H1 (cell line): ENCODE data around the gene GALNT1. TPM values are rescaled to one million over a fixed set of nuclear protein-coding genes. Genes with fewer than 3 reads are reported as not detected.

Experiments used
- CTCF ChIA-PET: fragments of 300-600 bp; sonication (Branson Sonifier 250); formaldehyde crosslinking; loops from one replicate; lab custom pipeline; 2021; ENCODE audit not compliant: partially characterized antibody; lab: Charles Lee
- POLR2A ChIA-PET: fragments of 300-600 bp; sonication (Branson Sonifier 250); formaldehyde crosslinking; loops from one replicate; lab custom pipeline; 2021; ENCODE audit warnings: inconsistent platforms; ENCODE audit not compliant: partially characterized antibody; lab: Charles Lee
- DNase-seq, 2 experiments: peaks; one replicate each; pipeline versions ENCODE4 v3.0.0 to v3.0.0-alpha.2; 2010 to 2022; ENCODE audit warnings: low spot score in 2 of 2, low read depth in 1 of 2, mixed read lengths in 1 of 2
- FAIRE-seq: peaks from 2 replicates; lab custom pipeline; 2011; peaks lifted over from hg19 to GRCh38; lab: Jason Lieb, UNC
- H2AFZ ChIP-seq: 2 replicates; pipeline ENCODE4 v1.8.1; 2012; ENCODE audit warnings: low read length, inconsistent platforms
- H2AK5ac ChIP-seq: 2 replicates; pipeline ENCODE4 v1.6.1; 2013; ENCODE audit warnings: low read depth, low read length
- H2BK120ac ChIP-seq: replicated peaks from 2 replicates; pipeline ENCODE3; 2013; ENCODE audit warnings: low read depth, low read length, inconsistent platforms
- H2BK12ac ChIP-seq: 2 replicates; pipeline ENCODE4 v1.6.1; 2013; ENCODE audit warnings: low read depth, low read length
- H2BK15ac ChIP-seq: 2 replicates; pipeline ENCODE4 v1.6.1; 2013; ENCODE audit warnings: low read length
- H2BK20ac ChIP-seq: 2 replicates; pipeline ENCODE4 v1.6.1; 2013; ENCODE audit warnings: low read length
- H2BK5ac ChIP-seq: 2 replicates; pipeline ENCODE4 v1.6.1; 2013; ENCODE audit warnings: low read depth, low read length
- H3K14ac ChIP-seq: 2 replicates; pipeline ENCODE4 v1.6.1; 2013; ENCODE audit warnings: inconsistent platforms; ENCODE audit not compliant: insufficient read length
- H3K18ac ChIP-seq: 2 replicates; pipeline ENCODE4 v1.6.1; 2013; ENCODE audit warnings: low read length; ENCODE audit errors: extremely low read depth
- H3K23ac ChIP-seq: 2 replicates; pipeline ENCODE4 v1.6.1; 2013; ENCODE audit warnings: inconsistent platforms; ENCODE audit not compliant: insufficient read length
- H3K23me2 ChIP-seq: 2 replicates; pipeline ENCODE4 v1.6.1; 2013; ENCODE audit warnings: low read depth, low read length
- H3K27ac ChIP-seq: 2 replicates; pipeline ENCODE4 v1.6.1; 2011; ENCODE audit warnings: low read depth, low read length, inconsistent platforms
- H3K27me3 ChIP-seq, 4 experiments: replicated peaks in 1 of 4; 1 replicate in 1 of 4; 2 replicates in 3 of 4; pipeline versions ENCODE4 v1.6.1 to v1.8.1; 2011 to 2013; ENCODE audit warnings: low read length in 3 of 4, mild to moderate bottlenecking in 3 of 4, inconsistent platforms in 2 of 4, mixed read lengths in 2 of 4, moderate library complexity in 1 of 4; ENCODE audit not compliant: control insufficient read depth in 3 of 4, insufficient read depth in 3 of 4; ENCODE audit errors: extremely low read depth in 1 of 4
- H3K36me3 ChIP-seq, 4 experiments: 2 replicates each; pipeline versions ENCODE4 v1.6.1 to v1.8.1; 2011 to 2013; ENCODE audit warnings: mild to moderate bottlenecking in 4 of 4, low read length in 3 of 4, moderate library complexity in 2 of 4, control low read depth in 1 of 4, inconsistent platforms in 1 of 4; ENCODE audit not compliant: insufficient read depth in 4 of 4, control insufficient read depth in 2 of 4
- H3K4ac ChIP-seq: replicated peaks from 2 replicates; pipeline ENCODE3; 2013; ENCODE audit warnings: low read length, low read depth, mixed read lengths, inconsistent platforms; ENCODE audit not compliant: insufficient read length
- H3K4me1 ChIP-seq, 4 experiments: replicated peaks in 1 of 4; 1 replicate in 1 of 4; 2 replicates in 3 of 4; pipeline versions ENCODE4 v1.6.1 to v1.8.1; 2011 to 2013; ENCODE audit warnings: low read length in 3 of 4, inconsistent platforms in 2 of 4, mixed read lengths in 1 of 4; ENCODE audit not compliant: insufficient read depth in 4 of 4, control insufficient read depth in 3 of 4
- H3K4me2 ChIP-seq, 2 experiments: 2 replicates each; pipeline versions ENCODE4 v1.6.1 to v1.8.1; 2011 to 2013; ENCODE audit warnings: low read depth in 2 of 2, low read length in 2 of 2, control low read depth in 1 of 2, inconsistent platforms in 1 of 2, mild to moderate bottlenecking in 1 of 2; ENCODE audit not compliant: insufficient read depth in 1 of 2
- H3K4me3 ChIP-seq, 4 experiments: fragments of 200-600, 300-600 bp in 1 of 4; sonication (generic), shearing (Covaris generic), sonication (Bioruptor Twin) in 1 of 4; 2 replicates each; pipeline versions ENCODE4 v1.5.1 to v1.8.1; 2011 to 2016; ENCODE audit warnings: low read length in 4 of 4, low read depth in 3 of 4, control low read depth in 2 of 4, inconsistent platforms in 2 of 4, mild to moderate bottlenecking in 2 of 4, mixed read lengths in 1 of 4, moderate library complexity in 1 of 4; ENCODE audit not compliant: insufficient read depth in 2 of 4; ENCODE audit errors: extremely low read depth in 1 of 4
- H3K56ac ChIP-seq: replicated peaks from 2 replicates; pipeline ENCODE3; 2013; ENCODE audit warnings: low read depth, mild to moderate bottlenecking, mixed read lengths, low read length, inconsistent platforms; ENCODE audit not compliant: insufficient read length
- H3K79me1 ChIP-seq: 2 replicates; pipeline ENCODE4 v1.6.1; 2013; ENCODE audit warnings: low read depth, low read length, control low read depth
- H3K79me2 ChIP-seq, 2 experiments: 2 replicates each; pipeline versions ENCODE4 v1.6.1 to v1.8.1; 2012 to 2013; ENCODE audit warnings: low read length in 2 of 2, mild to moderate bottlenecking in 2 of 2, inconsistent platforms in 1 of 2; ENCODE audit not compliant: insufficient read depth in 2 of 2, control insufficient read depth in 1 of 2
- H3K9ac ChIP-seq, 4 experiments: replicated peaks in 1 of 4; 1 replicate in 1 of 4; 2 replicates in 3 of 4; pipeline versions ENCODE4 v1.6.1 to v1.8.1; 2011 to 2013; ENCODE audit warnings: low read depth in 3 of 4, low read length in 3 of 4, control low read depth in 2 of 4, mild to moderate bottlenecking in 2 of 4, moderate library complexity in 2 of 4, inconsistent platforms in 1 of 4; ENCODE audit errors: extremely low read depth in 1 of 4
- H3K9me3 ChIP-seq, 2 experiments: 2 replicates each; pipeline versions ENCODE4 v1.6.1 to v1.8.1; 2012 to 2013; ENCODE audit warnings: mild to moderate bottlenecking in 2 of 2, moderate library complexity in 2 of 2, control low read depth in 1 of 2, inconsistent platforms in 1 of 2, low read depth in 1 of 2, low read length in 1 of 2, mixed read lengths in 1 of 2; ENCODE audit not compliant: insufficient read depth in 2 of 2
- H4K20me1 ChIP-seq, 2 experiments: replicated peaks in 1 of 2; 2 replicates each; pipeline versions ENCODE3 to v1.8.1; 2011 to 2013; ENCODE audit warnings: inconsistent platforms in 2 of 2, low read length in 2 of 2, mild to moderate bottlenecking in 1 of 2; ENCODE audit not compliant: insufficient read depth in 2 of 2, control insufficient read depth in 1 of 2
- H4K5ac ChIP-seq: 2 replicates; pipeline ENCODE4 v1.6.1; 2013; ENCODE audit warnings: low read length, low read depth, mixed read lengths, inconsistent platforms; ENCODE audit not compliant: insufficient read length
- H4K8ac ChIP-seq: 2 replicates; pipeline ENCODE4 v1.8.0; 2013; ENCODE audit warnings: mild to moderate bottlenecking, moderate library complexity, low read length, inconsistent platforms; ENCODE audit not compliant: insufficient read depth; ENCODE audit errors: extremely low read depth
- H4K91ac ChIP-seq: replicated peaks from 2 replicates; pipeline ENCODE3; 2013; ENCODE audit warnings: low read length, mixed read lengths, inconsistent platforms; ENCODE audit not compliant: insufficient read length
- CBX8 ChIP-seq: fragments of 300-800, 300-1000 bp; sonication (generic); IDR thresholded peaks from 2 replicates; pipeline ENCODE4 v1.7.1; 2016; ENCODE audit warnings: low read depth, low read length, borderline replicate concordance
- EGR1 ChIP-seq: IDR thresholded peaks from 2 replicates; pipeline ENCODE4 v1.6.1; 2011; ENCODE audit warnings: low read depth, low read length, borderline replicate concordance
- EP300 ChIP-seq, 2 experiments: IDR thresholded peaks; 1 replicate in 1 of 2; 2 replicates in 1 of 2; pipeline ENCODE4 v1.6.1; 2011 to 2012; ENCODE audit warnings: low read depth in 2 of 2, low read length in 2 of 2, mild to moderate bottlenecking in 2 of 2, borderline replicate concordance in 1 of 2, inconsistent platforms in 1 of 2, moderate library complexity in 1 of 2
- NANOG ChIP-seq: IDR thresholded peaks from 2 replicates; pipeline ENCODE4 v1.6.1; 2011; ENCODE audit warnings: low read length, low read depth, mild to moderate bottlenecking, inconsistent platforms; ENCODE audit not compliant: insufficient read depth, poor library complexity, severe bottlenecking
- POU5F1 ChIP-seq: IDR thresholded peaks from 2 replicates; pipeline ENCODE4 v1.6.1; 2011; ENCODE audit warnings: low read depth, mild to moderate bottlenecking, low read length, moderate library complexity
- RNF2 ChIP-seq: fragments of 200-900, 300-1000 bp; sonication (generic); IDR thresholded peaks from 2 replicates; pipeline ENCODE4 v1.7.1; 2016; ENCODE audit warnings: borderline replicate concordance, low read depth, mild to moderate bottlenecking, antibody characterized with exemption, low read length; ENCODE audit not compliant: poor library complexity, severe bottlenecking; ENCODE audit errors: missing control alignments
- SIN3A ChIP-seq, 2 experiments: IDR thresholded peaks in 1 of 2; conservative IDR thresholded peaks in 1 of 2; 2 replicates each; pipeline ENCODE4 v1.6.1; 2011 to 2012; ENCODE audit warnings: low read length in 2 of 2, improper control_type of control experiment in 1 of 2, low read depth in 1 of 2, mild to moderate bottlenecking in 1 of 2
- SIRT6 ChIP-seq: IDR thresholded peaks from one replicate; pipeline ENCODE4 v1.7.1; 2012; ENCODE audit warnings: low read length, inconsistent platforms
- SP1 ChIP-seq: IDR thresholded peaks from 2 replicates; pipeline ENCODE4 v1.6.1; 2011; ENCODE audit warnings: low read depth, low read length
- SP4 ChIP-seq: IDR thresholded peaks from 2 replicates; pipeline ENCODE4 v1.6.1; 2012; ENCODE audit warnings: low read length, inconsistent platforms
- TBP ChIP-seq: IDR thresholded peaks from 2 replicates; pipeline ENCODE4 v1.6.1; 2011; ENCODE audit warnings: low read depth, low read length, improper control_type of control experiment
- WGBS, 2 experiments: shearing (Covaris generic) in 1 of 2; methylation state at CpG; one replicate each; pipeline versions ENCODE4 v1.1.6 to v1.1.7; 2013 to 2015; ENCODE audit warnings: low lambda C conversion rate in 2 of 2, mixed read lengths in 2 of 2, inconsistent platforms in 1 of 2, low coverage in 1 of 2, missing lambda C conversion rate in 1 of 2; ENCODE audit not compliant: insufficient replicate concordance in 2 of 2, insufficient coverage in 1 of 2, insufficient read length in 1 of 2; ENCODE audit errors: extremely low coverage in 1 of 2, missing lambda C conversion rate in 1 of 2; 5-methylcytosine and 5-hydroxymethylcytosine counted together
- polyA plus RNA-seq, 7 experiments: library from polyadenylated mRNA; depleted of rRNA in 3 of 7; stranded (reverse) in 5 of 7; unstranded in 2 of 7; fragments of >200 nt in 5 of 7; fragments of 200-250 nt in 2 of 7; gene quantifications; 1 replicate in 5 of 7; 2 replicates in 1 of 7; 4 replicates in 1 of 7; pipeline versions ENCODE4 v1.2.1 to v1.2.3, GENCODE V29; 2011 to 2013; ENCODE audit warnings: missing spikeins in 2 of 7, mixed read lengths in 2 of 7
- total RNA-seq: library from RNA; stranded (reverse); fragmentation: NEBNext Ultra II Directional; extraction: Animal tissue kit (Norgen Biotek cat#: 25700); gene quantifications from 2 replicates; pipeline ENCODE4 v1.2.1, GENCODE V29; 2021
- TF ChIP-seq, protein P1 (sequence below): IDR thresholded peaks from 2 replicates; pipeline ENCODE4 v1.6.1; 2012; ENCODE audit warnings: inconsistent platforms
- TF ChIP-seq, protein P2 (sequence below): IDR thresholded peaks from 2 replicates; pipeline ENCODE4 v1.6.1; 2011; ENCODE audit warnings: low read depth, mild to moderate bottlenecking, low read length; ENCODE audit not compliant: insufficient read depth

Gene GALNT1
- total and polyA plus RNA-seq, 2 of the 8 experiments (the other 6 are each of a cell fraction or from before 2014, with no cell fraction given) = 22.4 to 101 TPM

DNA sequence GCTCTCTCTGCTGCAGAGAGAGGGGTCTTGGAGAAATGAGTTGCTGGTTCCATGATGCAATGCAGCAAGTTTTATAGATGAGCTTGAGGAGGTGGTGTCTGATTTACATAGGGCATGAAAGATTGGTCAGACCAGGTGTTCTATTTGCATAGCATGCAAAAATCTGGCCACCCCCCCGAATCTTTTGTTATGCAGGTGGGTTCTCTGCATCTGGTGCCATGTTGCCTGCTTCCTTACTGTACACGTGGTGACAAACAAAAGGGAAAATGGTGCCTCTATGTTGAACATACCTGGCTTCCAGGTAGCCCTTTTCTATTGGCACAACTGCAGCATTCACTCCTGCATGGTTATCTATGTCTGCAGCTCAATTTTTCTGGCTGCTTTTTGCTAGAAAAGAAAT, 169.4 kb downstream of the GALNT1 start:
- no peak overlapping the region for H2BK5ac ChIP-seq
- H3K18ac ChIP-seq = no peak overlapping the region
- no peak overlapping the region for H3K23ac ChIP-seq
- no peak overlapping the region for H3K4ac ChIP-seq
- no peaks in the 10 kb centered on the region for H3K9me3 ChIP-seq
- H2BK12ac ChIP-seq = no peak overlapping the region
- H3K36me3 ChIP-seq = no peaks in the 10 kb centered on the region
- POLR2A ChIA-PET = no interaction called here
- no peak overlapping the region for H3K56ac ChIP-seq
- no peak overlapping the region for H4K8ac ChIP-seq
- H4K5ac ChIP-seq = no peak overlapping the region
- H3K27ac ChIP-seq = no peak overlapping the region
- WGBS, 2 experiments = 75% methylated on average over 2 of the region's 2 CpGs; no CpG with 5 or more reads in 1 of the 2 experiments
- H3K27me3 ChIP-seq = no peaks in the 10 kb centered on the region
- H2AK5ac ChIP-seq = no peak overlapping the region; the same call in 1 of the 2 replicates
- TF ChIP-seq NANOG (no peak), SIN3A (conservative IDR thresholded peaks at IDR 0.05 in 1 of 2, IDR thresholded peaks at IDR 0.05 in 1 of 2; ENCODE audit: low read depth in 1 of 2, low read length in 2 of 2) (no peak), RNF2 (no peak), SP4 (no peak), POU5F1 (0 out of 2 replicates have a peak, but pooled peaks have one; percentile 9), SIRT6 (no peak), SP1 (no peak), TBP (no peak), EP300 (IDR thresholded peaks at IDR 0.05; ENCODE audit: borderline replicate concordance in 1 of 2, low read depth in 2 of 2, low read length in 2 of 2) (no peak), EGR1 (no peak), CBX8 (no peak)
- TF ChIP-seq, protein P1, sequence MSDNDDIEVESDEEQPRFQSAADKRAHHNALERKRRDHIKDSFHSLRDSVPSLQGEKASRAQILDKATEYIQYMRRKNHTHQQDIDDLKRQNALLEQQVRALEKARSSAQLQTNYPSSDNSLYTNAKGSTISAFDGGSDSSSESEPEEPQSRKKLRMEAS = peak; percentile 55; the same call in 1 of the 2 replicates
- TF ChIP-seq, protein P2, sequence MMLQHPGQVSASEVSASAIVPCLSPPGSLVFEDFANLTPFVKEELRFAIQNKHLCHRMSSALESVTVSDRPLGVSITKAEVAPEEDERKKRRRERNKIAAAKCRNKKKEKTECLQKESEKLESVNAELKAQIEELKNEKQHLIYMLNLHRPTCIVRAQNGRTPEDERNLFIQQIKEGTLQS = no peak
- DNase-seq (no peak), FAIRE-seq (no peak)
- no peak overlapping the region for H3K9ac ChIP-seq
- H3K23me2 ChIP-seq = no peaks in the 10 kb centered on the region
- H3K4me1 ChIP-seq = peaks cover 2 to 14% (median 4%) of the 10 kb centered on the region in 4 experiments; a peak in 5 of 7 replicates
- H4K91ac ChIP-seq = no peak overlapping the region
- CTCF ChIA-PET = interaction anchor here (0.7 to 1.8 kb wide), 4 partner anchors 175 to 267 kb away, joined by 3 to 5 read pairs (median 4); no protein-coding TSS in a partner anchor
- H2BK15ac ChIP-seq = no peak overlapping the region
- no peak overlapping the region for H3K4me2 ChIP-seq
- H3K79me2 ChIP-seq = no peaks in the 10 kb centered on the region
- no peak overlapping the region for H3K14ac ChIP-seq
- no peaks in the 10 kb centered on the region for H4K20me1 ChIP-seq
- H2AFZ ChIP-seq = no peak overlapping the region
- H2BK20ac ChIP-seq = peak overlapping the region; percentile 53
- H2BK120ac ChIP-seq = no peak overlapping the region
- H3K4me3 ChIP-seq = no peak overlapping the region
- H3K79me1 ChIP-seq = no peaks in the 10 kb centered on the region; the same call in 1 of the 2 replicates
